HG03280 (cell line): ENCODE measurements around the gene NDC80.
"Not testable (repeated sequence)": the region's sequence is repeated elsewhere in the genome, so short reads cannot be mapped to it uniquely, and the experiment has no call there.

ENCODE experiments used
- ATAC-seq: cut with Tn5 transposase; IDR thresholded peaks from one replicate; pipeline ENCODE4 v1.9.1; 2021; ENCODE audit warnings: mild to moderate bottlenecking, moderate library complexity; ENCODE audit not compliant: unreplicated experiment

The NDC80 gene

GRCh38 chr18:2617401-2617998 is 46.1 kb downstream of the NDC80 start:
- no peak for ATAC-seq

- ATAC-seq: no peak
Observed at GRCh38 chr18:2618009-2618408, 46.7 kb downstream of the NDC80 start.

- no peak for ATAC-seq
Observed at GRCh38 chr18:2625217-2625616, 53.9 kb downstream of the NDC80 start.

- ATAC-seq: peak; percentile 86
Observed at GRCh38 chr18:2627821-2628276, 56.5 kb downstream of the NDC80 start.

GRCh38 chr18:2629003-2629402 is 57.6 kb downstream of the NDC80 start:
- ATAC-seq: no peak

- ATAC-seq: no peak
Observed at GRCh38 chr18:2635586-2635985, 64.2 kb downstream of the NDC80 start.

DNA sequence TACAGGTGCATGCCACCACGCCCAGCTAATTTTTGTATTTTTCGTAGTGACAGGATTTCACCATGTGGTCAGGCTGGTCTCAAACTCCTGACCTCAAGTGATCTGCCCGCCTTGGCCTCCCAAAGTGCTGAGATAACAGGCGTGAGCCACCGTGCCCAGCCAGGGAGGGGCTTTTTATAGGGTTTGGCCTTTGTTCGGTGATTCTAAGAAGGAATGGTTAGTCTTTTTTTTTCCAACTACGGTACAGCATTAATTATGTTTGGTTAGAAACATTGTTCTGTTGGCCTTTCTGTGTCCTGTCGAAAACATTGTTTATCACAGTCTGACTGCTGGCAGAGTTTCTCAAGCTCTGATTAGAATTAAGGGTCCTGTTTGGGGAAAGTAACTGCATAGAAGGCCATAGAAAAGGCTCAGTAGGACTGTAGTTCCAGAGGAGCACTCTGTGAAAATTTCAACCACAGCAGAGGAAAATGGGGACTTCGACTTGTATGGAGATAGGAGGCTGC is 64.8 kb downstream of the NDC80 start:
- ATAC-seq: no peak

- peak; percentile 70 for ATAC-seq
Observed at GRCh38 chr18:2641638-2642037, 70.3 kb downstream of the NDC80 start.

DNA sequence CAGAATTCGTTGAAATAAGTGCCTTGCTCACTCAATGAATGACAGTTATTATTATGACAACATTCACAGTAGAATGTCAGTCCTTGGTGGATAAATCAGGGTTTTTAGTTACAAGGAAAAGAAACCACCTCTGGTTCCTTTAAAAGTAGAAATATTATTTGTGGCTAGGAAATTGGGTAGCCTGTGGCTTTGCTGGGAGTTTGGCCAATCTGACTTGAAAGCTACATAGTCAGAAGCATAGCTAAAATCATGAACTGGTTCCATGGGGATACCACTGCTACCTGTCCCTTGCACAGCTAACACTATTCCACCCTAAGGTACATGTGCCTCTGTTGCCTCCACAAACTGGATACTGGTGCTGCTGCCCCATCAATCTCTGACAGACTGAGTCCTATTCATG is 71.4 kb downstream of the NDC80 start:
- no peak for ATAC-seq

- ATAC-seq: no peak
Observed at GRCh38 chr18:2644535-2644934, 73.2 kb downstream of the NDC80 start.

GRCh38 chr18:2651981-2652380 is 80.6 kb downstream of the NDC80 start:
- ATAC-seq: no peak

GRCh38 chr18:2653467-2653866 is 82.1 kb downstream of the NDC80 start:
- ATAC-seq: no peak

DNA sequence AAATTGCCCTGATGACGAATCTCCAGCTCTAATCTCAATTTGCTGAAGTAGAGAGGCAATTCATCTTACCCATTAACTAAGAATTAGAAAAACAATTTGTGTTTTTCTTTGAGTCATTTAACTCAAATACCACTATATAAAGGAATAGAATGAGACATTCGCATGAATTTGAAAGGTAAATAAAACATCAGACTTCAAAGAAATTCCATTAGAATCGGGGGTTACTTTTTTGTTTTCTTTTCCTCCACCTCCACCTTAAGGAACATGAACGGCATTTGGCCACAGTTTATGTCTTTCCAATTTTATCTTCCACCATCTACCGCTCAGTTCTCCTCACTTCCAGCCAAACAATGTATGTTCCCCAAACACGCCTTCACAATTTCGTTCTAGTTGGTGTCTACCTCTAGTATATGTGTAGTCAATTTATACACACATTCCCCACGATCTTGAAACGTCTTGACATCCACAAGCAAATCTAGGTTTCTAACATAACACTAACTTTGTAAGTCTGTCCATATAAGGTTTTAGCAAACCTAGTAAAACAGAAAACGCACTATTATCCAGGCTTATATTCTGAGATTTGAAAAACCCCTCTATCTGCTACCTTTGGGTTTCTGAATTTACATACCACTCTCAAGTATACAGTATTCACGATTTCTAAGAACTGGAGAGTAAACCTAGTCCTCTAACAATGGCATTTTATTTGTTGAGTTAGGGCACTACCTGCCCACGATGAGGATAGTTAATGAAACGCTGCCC is 83.0 kb downstream of the NDC80 start:
- ATAC-seq: no peak

DNA sequence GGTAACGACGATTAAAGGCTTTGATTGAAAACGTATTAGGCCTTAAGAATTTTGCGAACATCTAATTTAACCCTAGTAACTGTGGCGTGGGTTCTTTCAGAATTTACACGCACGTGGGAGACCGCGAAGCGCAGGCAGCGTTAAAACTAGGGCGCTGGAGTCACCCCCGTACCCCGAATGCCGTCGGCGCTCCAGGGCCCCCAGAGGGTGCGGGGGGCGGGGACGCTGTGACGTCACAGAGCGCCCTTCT is 83.5 kb downstream of the NDC80 start:
- peak; percentile 33 for ATAC-seq

- ATAC-seq: peak; percentile 72
Observed at GRCh38 chr18:2655178-2655953, 84.0 kb downstream of the NDC80 start, which contains the start of gene SMCHD1. Gene SMCHD1, plus strand, starts transcription at chr18:2655726. Its CDS starts 350 bp downstream, at chr18:2656076.

- ATAC-seq: no peak
Observed at GRCh38 chr18:2655954-2656236, 84.5 kb downstream of the NDC80 start.

DNA sequence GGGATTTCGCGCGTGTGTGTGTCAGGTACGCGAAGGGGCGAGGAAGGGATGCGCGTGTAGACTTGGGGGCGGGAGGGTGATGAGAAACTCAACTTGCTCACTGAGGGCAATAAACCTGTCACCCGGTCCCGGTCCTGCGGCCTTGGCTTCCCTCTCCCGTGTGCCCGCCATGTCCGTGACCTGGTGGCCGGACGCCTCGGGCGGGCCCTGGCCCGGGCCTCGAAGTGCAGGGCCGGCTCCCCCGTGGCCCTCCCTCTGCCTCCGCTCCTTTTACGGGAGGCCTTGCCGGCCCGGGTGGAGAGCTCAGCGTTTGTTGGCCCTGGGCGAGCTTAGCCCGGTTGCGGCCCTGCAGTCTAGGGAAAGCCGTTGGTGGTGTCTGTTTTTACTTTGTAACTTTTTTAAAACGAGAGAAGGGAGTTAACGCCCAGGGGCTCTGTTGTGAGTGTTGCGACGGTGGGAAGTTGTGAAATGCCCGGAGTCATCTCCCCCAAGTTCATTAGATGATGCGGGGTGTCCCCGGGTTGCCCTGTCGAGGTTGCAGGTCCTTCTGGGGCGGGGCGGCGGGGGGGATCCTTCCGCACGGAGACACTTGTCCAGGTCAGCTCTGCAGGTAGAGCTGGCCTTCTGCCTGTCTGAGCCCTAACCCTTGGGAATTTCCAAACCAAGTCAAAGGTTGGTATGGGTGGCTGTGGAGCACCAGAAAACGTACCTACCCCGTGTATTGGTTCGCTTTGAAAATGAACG is 85.1 kb downstream of the NDC80 start:
- ATAC-seq: peak; percentile 12

- no peak for ATAC-seq
Observed at GRCh38 chr18:2656981-2657512, 85.7 kb downstream of the NDC80 start.

GRCh38 chr18:2657788-2658458 is 86.6 kb downstream of the NDC80 start:
- no peak for ATAC-seq

DNA sequence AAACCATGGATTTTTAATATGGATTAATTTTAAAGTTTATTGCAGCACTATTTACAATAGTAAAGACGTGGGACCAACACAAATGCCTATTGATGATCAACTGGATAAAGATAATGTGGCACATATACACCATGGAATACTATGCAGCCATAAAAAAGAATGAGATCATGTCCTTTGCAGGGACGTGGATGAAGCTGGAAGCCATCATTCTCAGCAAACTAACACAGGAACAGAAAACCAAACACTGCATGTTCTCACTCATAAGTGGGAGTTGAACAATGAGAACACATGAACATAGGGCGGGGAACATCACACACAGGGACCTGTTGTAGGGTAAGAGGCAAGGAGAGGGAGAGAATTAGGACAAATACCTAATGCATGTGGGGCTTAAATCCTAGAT is 89.5 kb downstream of the NDC80 start:
- not testable (repeated sequence) for ATAC-seq
